AG09309 (cell line): Measurements from ENCODE around the gene RS1.
A peak's percentile ranks its signal among the peaks of the same experiment; 100 is the strongest.

Source experiments
- DNase-seq: peaks from one replicate; pipeline ENCODE4 v3.0.0-alpha.2; 2010; ENCODE audit warnings: low read depth
- H3K4me3 ChIP-seq: 2 replicates; pipeline ENCODE4 v1.5.1; 2011; ENCODE audit warnings: mild to moderate bottlenecking, low read depth, low read length, moderate library complexity; ENCODE audit not compliant: control insufficient read depth
- TF ChIP-seq, protein P1 (sequence below): IDR thresholded peaks from 2 replicates; pipeline ENCODE4 v1.5.1; 2011; ENCODE audit warnings: mild to moderate bottlenecking, low read depth, low read length, inconsistent platforms; ENCODE audit not compliant: insufficient read depth, control insufficient read depth; ENCODE audit errors: missing control alignments

The RS1 gene

DNA sequence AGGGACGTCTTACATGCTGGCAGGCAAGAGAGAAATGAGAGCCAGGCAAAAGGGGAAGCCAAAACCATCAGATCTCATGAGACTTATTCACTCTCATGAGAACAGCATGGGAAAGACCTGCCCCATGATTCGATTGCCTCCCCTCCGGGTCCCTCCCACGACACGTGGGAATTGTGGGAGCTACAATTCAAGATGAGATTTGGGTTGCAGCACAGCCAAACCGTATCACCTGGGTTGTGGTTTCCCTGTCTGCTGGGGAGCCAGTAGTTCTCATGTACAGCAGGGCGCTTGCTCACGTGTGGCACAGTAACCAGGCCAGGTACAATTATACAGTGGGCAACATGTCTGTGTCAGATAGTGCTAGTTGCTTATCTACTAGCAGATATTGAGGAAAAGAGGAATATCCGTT, 11.1 kb upstream of the RS1 start:
- TF ChIP-seq, protein P1, sequence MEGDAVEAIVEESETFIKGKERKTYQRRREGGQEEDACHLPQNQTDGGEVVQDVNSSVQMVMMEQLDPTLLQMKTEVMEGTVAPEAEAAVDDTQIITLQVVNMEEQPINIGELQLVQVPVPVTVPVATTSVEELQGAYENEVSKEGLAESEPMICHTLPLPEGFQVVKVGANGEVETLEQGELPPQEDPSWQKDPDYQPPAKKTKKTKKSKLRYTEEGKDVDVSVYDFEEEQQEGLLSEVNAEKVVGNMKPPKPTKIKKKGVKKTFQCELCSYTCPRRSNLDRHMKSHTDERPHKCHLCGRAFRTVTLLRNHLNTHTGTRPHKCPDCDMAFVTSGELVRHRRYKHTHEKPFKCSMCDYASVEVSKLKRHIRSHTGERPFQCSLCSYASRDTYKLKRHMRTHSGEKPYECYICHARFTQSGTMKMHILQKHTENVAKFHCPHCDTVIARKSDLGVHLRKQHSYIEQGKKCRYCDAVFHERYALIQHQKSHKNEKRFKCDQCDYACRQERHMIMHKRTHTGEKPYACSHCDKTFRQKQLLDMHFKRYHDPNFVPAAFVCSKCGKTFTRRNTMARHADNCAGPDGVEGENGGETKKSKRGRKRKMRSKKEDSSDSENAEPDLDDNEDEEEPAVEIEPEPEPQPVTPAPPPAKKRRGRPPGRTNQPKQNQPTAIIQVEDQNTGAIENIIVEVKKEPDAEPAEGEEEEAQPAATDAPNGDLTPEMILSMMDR: no peak
- DNase-seq: no peak
- H3K4me3 ChIP-seq: no peak overlapping the region

DNA sequence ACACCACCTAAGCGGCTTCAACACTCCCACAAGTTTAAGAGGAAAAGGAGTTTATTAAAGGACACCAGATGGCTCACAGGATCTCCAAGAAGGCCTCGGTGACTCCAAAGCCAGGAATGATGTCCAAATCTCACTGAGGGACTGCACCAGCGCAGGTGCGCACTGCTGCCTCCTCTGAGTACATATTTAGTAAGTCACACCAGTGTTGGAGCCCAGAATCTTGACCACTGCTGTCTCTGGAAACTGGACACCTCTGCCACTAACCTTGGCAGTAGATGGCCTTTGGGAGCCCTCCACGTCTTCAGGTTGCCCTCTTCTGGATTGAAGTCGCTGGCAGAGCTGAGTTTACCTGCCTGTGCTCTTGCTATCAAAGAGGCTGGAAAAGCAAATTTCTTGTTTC, 10.1 kb upstream of the RS1 start:
- TF ChIP-seq, protein P1: no peak
- H3K4me3 ChIP-seq: no peak overlapping the region
- no peak for DNase-seq

DNA sequence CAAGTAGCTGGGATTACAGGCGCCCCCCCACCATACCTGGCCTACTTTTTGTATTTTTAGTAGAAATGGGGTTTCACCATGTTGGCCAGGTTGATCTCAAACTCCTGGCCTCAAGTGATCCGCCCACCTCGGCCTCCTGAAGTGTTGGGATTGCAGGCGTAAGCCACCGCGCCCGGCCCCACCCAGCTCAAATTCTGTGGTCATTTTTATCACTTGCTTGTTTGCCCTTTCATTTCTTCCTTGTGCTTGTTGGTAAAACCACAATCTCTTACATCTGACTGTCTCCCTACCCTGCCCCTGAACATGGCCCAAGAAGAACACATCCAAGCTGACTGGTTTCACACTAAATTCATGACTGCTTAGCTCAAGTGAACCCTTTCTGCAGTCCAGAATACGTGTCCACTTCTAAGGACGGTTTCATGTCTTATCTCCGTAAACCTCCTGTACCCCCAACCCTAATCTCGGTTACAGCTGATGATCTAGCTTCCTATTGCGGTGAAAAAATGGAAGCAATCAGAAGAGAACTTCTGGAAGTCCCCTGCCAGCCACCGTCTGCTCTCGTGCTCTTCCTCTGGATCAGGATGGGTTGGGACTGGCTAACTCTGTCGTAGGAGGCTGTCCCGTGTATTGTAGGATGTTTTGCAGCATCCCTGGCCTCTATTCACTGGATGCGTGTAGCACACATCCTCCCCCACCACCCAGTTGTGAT, 5.4 kb upstream of the RS1 start:
- no peak for DNase-seq
- H3K4me3 ChIP-seq: no peak overlapping the region
- TF ChIP-seq, protein P1: no peak

DNA sequence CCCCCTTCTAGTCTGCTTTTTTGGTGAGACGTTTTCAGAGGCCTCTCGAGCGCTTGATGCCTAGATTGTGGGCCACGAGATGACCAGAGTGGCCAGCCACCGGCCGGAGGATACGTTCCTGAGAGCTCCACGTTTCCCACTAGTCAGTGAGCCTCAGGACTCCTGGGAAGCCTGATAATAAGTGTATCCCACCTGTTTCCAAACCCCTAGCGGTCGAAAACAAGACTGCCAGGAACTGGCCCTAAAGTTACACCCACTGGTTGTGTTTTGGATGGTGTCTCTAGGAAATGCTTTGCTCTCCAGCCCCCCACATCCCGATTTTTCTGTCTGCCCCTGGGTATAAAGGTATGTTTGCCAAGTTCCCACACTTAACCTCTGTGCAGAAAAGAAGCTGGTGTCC, 4.6 kb upstream of the RS1 start:
- H3K4me3 ChIP-seq: no peak overlapping the region
- TF ChIP-seq, protein P1: peak; percentile 20
- no peak for DNase-seq

DNA sequence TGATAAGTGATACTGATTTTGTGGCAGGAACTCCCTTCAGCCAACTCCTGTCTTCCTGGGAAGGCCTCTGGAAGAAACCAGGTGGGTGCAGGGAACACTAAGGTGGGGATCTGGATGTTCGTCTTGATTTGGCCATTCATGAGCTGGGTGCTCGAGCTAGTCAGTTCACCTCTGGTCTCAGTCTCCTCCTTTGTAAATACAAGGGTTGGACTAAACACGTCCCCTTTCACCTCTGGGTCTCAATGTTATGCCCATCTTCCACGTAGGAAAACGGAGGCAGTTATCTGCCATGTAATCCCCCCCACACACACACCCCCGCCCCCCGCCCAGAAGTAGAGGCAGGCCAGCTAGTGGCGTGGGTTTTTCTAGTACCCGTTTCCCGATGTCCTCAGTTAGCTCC, 4.1 kb upstream of the RS1 start:
- no peak overlapping the region for H3K4me3 ChIP-seq
- no peak for DNase-seq
- TF ChIP-seq, protein P1: no peak

DNA sequence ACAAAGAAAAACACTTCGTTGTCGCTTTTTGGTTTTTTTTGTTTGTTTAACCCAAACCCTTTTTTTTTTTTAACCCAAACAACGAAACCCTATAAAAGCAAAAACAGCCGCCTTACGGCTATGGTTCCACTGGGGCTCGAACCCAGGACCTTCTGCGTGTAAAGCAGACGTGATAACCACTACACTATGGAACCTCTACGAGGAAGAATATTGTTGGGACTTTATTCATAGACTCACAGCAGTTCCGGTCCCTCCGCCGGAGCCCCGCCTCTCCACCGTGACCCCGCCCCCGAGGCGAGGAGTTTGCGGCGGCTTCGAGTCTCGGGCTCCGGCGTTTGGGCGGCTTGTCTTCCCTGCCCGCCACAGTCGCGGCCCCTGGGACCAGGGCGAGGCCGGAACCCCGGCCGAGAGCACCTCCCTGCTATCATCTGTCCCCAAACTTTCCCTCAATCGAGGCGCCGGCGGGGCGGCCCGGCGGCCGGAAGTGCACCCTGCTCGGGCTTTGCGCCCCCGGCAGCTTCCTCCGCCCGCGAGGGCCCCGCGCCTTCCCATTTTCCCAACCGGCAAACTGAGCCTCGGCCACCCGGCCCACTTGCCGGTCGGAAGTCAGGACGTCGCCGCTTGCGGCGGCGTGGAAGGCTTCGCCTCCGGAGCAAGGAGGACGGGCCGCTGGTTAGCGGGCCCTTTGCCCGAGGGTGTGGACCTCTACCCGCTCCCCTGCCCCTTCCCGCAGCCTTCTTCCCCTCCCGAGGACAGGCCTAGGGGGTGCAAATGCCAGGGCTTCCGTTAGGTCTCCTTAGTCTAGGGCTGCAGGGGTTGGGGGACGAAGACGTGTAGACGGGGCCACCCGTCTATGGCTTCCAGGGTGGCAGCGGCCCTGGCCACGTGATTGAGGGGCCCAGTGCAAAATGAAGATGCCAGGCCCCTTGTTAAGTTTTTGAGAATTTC, 3.2 kb upstream of the RS1 start:
- TF ChIP-seq, protein P1: no peak
- H3K4me3 ChIP-seq: peak overlapping the region; percentile 59
- DNase-seq: peak; percentile 11
